Upper lobe of right lung (tissue), 1 donor: ENCODE data around the gene SETMAR. TPM values are rescaled to one million over a fixed set of nuclear protein-coding genes. Genes with fewer than 3 reads are reported as not detected.

ENCODE experiments used
- ATAC-seq: fragments of 200-7000 bp; cut with Tn5 transposase; one replicate; pipeline ENCODE4 v1.9.1; 2020; ENCODE audit warnings: mild to moderate bottlenecking, moderate library complexity
- DNase-seq: peaks from one replicate; pipeline ENCODE4 v3.0.0-alpha.2; 2020
- H3K27ac ChIP-seq: fragments of 200-600 bp; one replicate; pipeline ENCODE4 v1.8.0; 2022
- H3K27me3 ChIP-seq: fragments of 200-600 bp; one replicate; pipeline ENCODE4 v1.8.0; 2022; ENCODE audit warnings: mild to moderate bottlenecking
- H3K36me3 ChIP-seq: fragments of 200-600 bp; one replicate; pipeline ENCODE4 v1.8.0; 2022
- H3K4me1 ChIP-seq: fragments of 200-600 bp; one replicate; pipeline ENCODE4 v1.8.0; 2022
- H3K4me3 ChIP-seq: fragments of 200-600 bp; one replicate; pipeline ENCODE4 v1.8.0; 2022; ENCODE audit warnings: mild to moderate bottlenecking
- H3K9me3 ChIP-seq: fragments of 200-600 bp; one replicate; pipeline ENCODE4 v1.8.0; 2022
- CTCF ChIP-seq: fragments of 200-600 bp; IDR thresholded peaks from one replicate; pipeline ENCODE4 v1.8.0; 2022; ENCODE audit warnings: antibody characterized with exemption
- intact Hi-C: fragments of 100-400 bp; cut with DNase I; formaldehyde crosslinking; loops from one replicate; pipeline ENCODE4 v1.11.0; 2022
- total RNA-seq: library from RNA; stranded (reverse); fragmentation: NEBNext Ultra II Directional; extraction: Animal tissue kit (Norgen Biotek cat#: 25700); gene quantifications from one replicate; pipeline ENCODE4 v1.2.1, GENCODE V29; 2021
- donor health status: DM: no; HTN: yes; CAD: no; lungs with severe emphysema.

The SETMAR gene
- total RNA-seq, 1 donor from 2014 or later = 16.6 TPM

- Histone ChIP-seq H3K36me3 (peaks cover 30% of the 10 kb centered on the region), H3K9me3 (no peaks in the 10 kb centered on the region), H3K4me1 (no peaks in the 10 kb centered on the region), H3K4me3 (no peak overlapping the region), H3K27me3 (no peaks in the 10 kb centered on the region), H3K27ac (no peak overlapping the region)
- intact Hi-C loops = no loop called here
- DNase-seq (no peak), ATAC-seq (no peak)
- TF ChIP-seq CTCF = no peak
These were observed 11.5 kb downstream of the SETMAR start for GRCh38 chr3:4314688-4315087.

GRCh38 chr3:4320096-4320911, 17.1 kb downstream of the SETMAR start:
- H3K4me3 ChIP-seq = no peak overlapping the region
- no peaks in the 10 kb centered on the region for H3K9me3 ChIP-seq
- peaks cover 10% of the 10 kb centered on the region for H3K4me1 ChIP-seq
- intact Hi-C loops = no loop called here
- peaks cover 11% of the 10 kb centered on the region for H3K36me3 ChIP-seq
- ATAC-seq = no peak
- H3K27me3 ChIP-seq = no peaks in the 10 kb centered on the region
- no peak for DNase-seq
- TF ChIP-seq CTCF = no peak
- no peak overlapping the region for H3K27ac ChIP-seq

GRCh38 chr3:4321732-4322131, 18.6 kb downstream of the SETMAR start:
- no peak for ATAC-seq
- Histone ChIP-seq H3K27me3 (no peaks in the 10 kb centered on the region), H3K4me3 (no peak overlapping the region), H3K9me3 (no peaks in the 10 kb centered on the region), H3K36me3 (peaks cover 6% of the 10 kb centered on the region), H3K4me1 (peaks cover 10% of the 10 kb centered on the region), H3K27ac (no peak overlapping the region)
- DNase-seq = no peak
- no peak for TF ChIP-seq CTCF
- intact Hi-C loops = no loop called here

GRCh38 chr3:4322635-4323034, 19.5 kb downstream of the SETMAR start:
- intact Hi-C loops = no loop called here
- Histone ChIP-seq H3K9me3 (no peaks in the 10 kb centered on the region), H3K27ac (no peak overlapping the region), H3K4me3 (no peak overlapping the region), H3K36me3 (no peaks in the 10 kb centered on the region), H3K4me1 (peaks cover 10% of the 10 kb centered on the region), H3K27me3 (no peaks in the 10 kb centered on the region)
- no peak for DNase-seq
- ATAC-seq = peak; percentile 24
- no peak for TF ChIP-seq CTCF

GRCh38 chr3:4323246-4324027, 20.3 kb downstream of the SETMAR start:
- no peak overlapping the region for H3K27ac ChIP-seq

More at GRCh38 chr3:4323246-4324027, 20.3 kb downstream of the SETMAR start:
- TF ChIP-seq CTCF = no peak
- H3K4me1 ChIP-seq = peaks cover 10% of the 10 kb centered on the region
- no peaks in the 10 kb centered on the region for H3K36me3 ChIP-seq
- ATAC-seq (no peak), DNase-seq (no peak)
- no peak overlapping the region for H3K4me3 ChIP-seq
- intact Hi-C loops = no loop called here
- no peaks in the 10 kb centered on the region for H3K9me3 ChIP-seq
- H3K27me3 ChIP-seq = no peaks in the 10 kb centered on the region
